ENCODE data around the gene FICD.

The FICD gene

GRCh38 chr12:108514973-108515814, at the start of gene FICD:
Gene FICD, plus strand, starts transcription at chr12:108515277. Its CDS starts 1,696 bp downstream, at chr12:108516973.
- no peak for TF ChIP-seq GATA2 (IDR thresholded peaks at IDR 0.05; ENCODE audit: low read depth, low read length)

GRCh38 chr12:108465417-108465816, 49.7 kb upstream of the FICD start:
- TF ChIP-seq GATA2 (IDR thresholded peaks at IDR 0.05; ENCODE audit: low read depth, low read length): no peak
- TF ChIP-seq GATA3 (IDR thresholded peaks at IDR 0.05; ENCODE audit: low read depth, low read length): no peak

- TF ChIP-seq GATA2 (IDR thresholded peaks at IDR 0.05; ENCODE audit: low read depth, low read length) (no peak), GATA3 (IDR thresholded peaks at IDR 0.05; ENCODE audit: low read depth, low read length) (no peak)
These were observed 46.7 kb upstream of the FICD start for GRCh38 chr12:108468196-108468968.

- TF ChIP-seq GATA3 (IDR thresholded peaks at IDR 0.05; ENCODE audit: low read depth, low read length) (no peak), GATA2 (IDR thresholded peaks at IDR 0.05; ENCODE audit: low read depth, low read length) (no peak)
These were observed 41.5 kb upstream of the FICD start for GRCh38 chr12:108473400-108474055.

- TF ChIP-seq GATA2 (IDR thresholded peaks at IDR 0.05; ENCODE audit: low read depth, low read length) (no peak), GATA3 (IDR thresholded peaks at IDR 0.05; ENCODE audit: low read depth, low read length) (no peak)
These were observed 39.7 kb upstream of the FICD start for GRCh38 chr12:108475396-108475795.

- TF ChIP-seq GATA2 (IDR thresholded peaks at IDR 0.05; ENCODE audit: low read depth, low read length): no peak
- no peak for TF ChIP-seq GATA3 (IDR thresholded peaks at IDR 0.05; ENCODE audit: low read depth, low read length)
These were observed 37.8 kb upstream of the FICD start for GRCh38 chr12:108477055-108477880.

GRCh38 chr12:108477881-108478259, 37.2 kb upstream of the FICD start:
- no peak for TF ChIP-seq GATA3 (IDR thresholded peaks at IDR 0.05; ENCODE audit: low read depth, low read length)
- TF ChIP-seq GATA2 (IDR thresholded peaks at IDR 0.05; ENCODE audit: low read depth, low read length): no peak

- TF ChIP-seq GATA3 (IDR thresholded peaks at IDR 0.05; ENCODE audit: low read depth, low read length) (no peak), GATA2 (IDR thresholded peaks at IDR 0.05; ENCODE audit: low read depth, low read length) (no peak)
These were observed 36.4 kb upstream of the FICD start for GRCh38 chr12:108478611-108479206.

GRCh38 chr12:108479364-108480070, 35.6 kb upstream of the FICD start:
- no peak for TF ChIP-seq GATA3 (IDR thresholded peaks at IDR 0.05; ENCODE audit: low read depth, low read length)
- no peak for TF ChIP-seq GATA2 (IDR thresholded peaks at IDR 0.05; ENCODE audit: low read depth, low read length)

GRCh38 chr12:108482717-108483212, 32.3 kb upstream of the FICD start:
- TF ChIP-seq GATA2 (IDR thresholded peaks at IDR 0.05; ENCODE audit: low read depth, low read length) (no peak), GATA3 (IDR thresholded peaks at IDR 0.05; ENCODE audit: low read depth, low read length) (no peak)

GRCh38 chr12:108483213-108484059, 31.6 kb upstream of the FICD start:
- TF ChIP-seq GATA3 (IDR thresholded peaks at IDR 0.05; ENCODE audit: low read depth, low read length) (no peak), GATA2 (IDR thresholded peaks at IDR 0.05; ENCODE audit: low read depth, low read length) (no peak)

- no peak for TF ChIP-seq GATA2 (IDR thresholded peaks at IDR 0.05; ENCODE audit: low read depth, low read length)
These were observed 30.6 kb upstream of the FICD start for GRCh38 chr12:108484431-108484830.
